Fibroblast of villous mesenchyme (primary cell): ENCODE data around the gene FCRL4. TPM values are rescaled to one million over a fixed set of nuclear protein-coding genes. Genes with fewer than 3 reads are reported as not detected.

Experiments used
- DNase-seq: peaks from one replicate; pipeline ENCODE4 v3.0.0-alpha.2; 2010; ENCODE audit warnings: low read depth
- H3K4me3 ChIP-seq: 2 replicates; pipeline ENCODE4 v1.5.1; 2011; ENCODE audit warnings: low read depth, mild to moderate bottlenecking, low read length
- total RNA-seq: library from RNA; depleted of rRNA; stranded (reverse); fragments of >200 nt; gene quantifications from 2 replicates; pipeline ENCODE4 v1.2.3, GENCODE V29; 2012
- TF ChIP-seq, protein P1 (sequence below): IDR thresholded peaks from 2 replicates; pipeline ENCODE4 v1.5.1; 2012; ENCODE audit warnings: low read depth, mild to moderate bottlenecking, low read length; ENCODE audit not compliant: insufficient read depth

The FCRL4 gene
- total RNA-seq, 1 donor = not detected

DNA sequence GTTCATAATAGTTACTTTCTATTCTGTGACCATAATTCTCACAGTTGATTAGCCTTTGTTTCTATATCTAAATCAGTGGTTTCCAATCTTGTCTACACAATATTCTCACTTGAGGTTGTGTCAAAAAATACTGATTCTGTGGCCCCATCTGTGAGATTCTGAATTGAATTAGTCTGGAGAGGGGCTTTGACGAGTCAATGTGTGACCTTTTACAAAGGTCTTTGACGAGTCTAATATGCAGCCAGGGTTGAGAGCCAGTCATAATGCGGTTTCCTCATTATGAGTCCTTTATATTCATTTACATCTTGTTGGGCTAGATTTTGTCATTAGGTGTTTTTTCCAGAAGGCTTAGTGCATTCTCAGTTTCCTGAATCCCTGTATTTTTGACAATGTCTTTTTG lies 65.3 kb downstream of the FCRL4 start:
- no peak overlapping the region for H3K4me3 ChIP-seq
- TF ChIP-seq, protein P1, sequence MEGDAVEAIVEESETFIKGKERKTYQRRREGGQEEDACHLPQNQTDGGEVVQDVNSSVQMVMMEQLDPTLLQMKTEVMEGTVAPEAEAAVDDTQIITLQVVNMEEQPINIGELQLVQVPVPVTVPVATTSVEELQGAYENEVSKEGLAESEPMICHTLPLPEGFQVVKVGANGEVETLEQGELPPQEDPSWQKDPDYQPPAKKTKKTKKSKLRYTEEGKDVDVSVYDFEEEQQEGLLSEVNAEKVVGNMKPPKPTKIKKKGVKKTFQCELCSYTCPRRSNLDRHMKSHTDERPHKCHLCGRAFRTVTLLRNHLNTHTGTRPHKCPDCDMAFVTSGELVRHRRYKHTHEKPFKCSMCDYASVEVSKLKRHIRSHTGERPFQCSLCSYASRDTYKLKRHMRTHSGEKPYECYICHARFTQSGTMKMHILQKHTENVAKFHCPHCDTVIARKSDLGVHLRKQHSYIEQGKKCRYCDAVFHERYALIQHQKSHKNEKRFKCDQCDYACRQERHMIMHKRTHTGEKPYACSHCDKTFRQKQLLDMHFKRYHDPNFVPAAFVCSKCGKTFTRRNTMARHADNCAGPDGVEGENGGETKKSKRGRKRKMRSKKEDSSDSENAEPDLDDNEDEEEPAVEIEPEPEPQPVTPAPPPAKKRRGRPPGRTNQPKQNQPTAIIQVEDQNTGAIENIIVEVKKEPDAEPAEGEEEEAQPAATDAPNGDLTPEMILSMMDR = no peak
- DNase-seq = no peak

DNA sequence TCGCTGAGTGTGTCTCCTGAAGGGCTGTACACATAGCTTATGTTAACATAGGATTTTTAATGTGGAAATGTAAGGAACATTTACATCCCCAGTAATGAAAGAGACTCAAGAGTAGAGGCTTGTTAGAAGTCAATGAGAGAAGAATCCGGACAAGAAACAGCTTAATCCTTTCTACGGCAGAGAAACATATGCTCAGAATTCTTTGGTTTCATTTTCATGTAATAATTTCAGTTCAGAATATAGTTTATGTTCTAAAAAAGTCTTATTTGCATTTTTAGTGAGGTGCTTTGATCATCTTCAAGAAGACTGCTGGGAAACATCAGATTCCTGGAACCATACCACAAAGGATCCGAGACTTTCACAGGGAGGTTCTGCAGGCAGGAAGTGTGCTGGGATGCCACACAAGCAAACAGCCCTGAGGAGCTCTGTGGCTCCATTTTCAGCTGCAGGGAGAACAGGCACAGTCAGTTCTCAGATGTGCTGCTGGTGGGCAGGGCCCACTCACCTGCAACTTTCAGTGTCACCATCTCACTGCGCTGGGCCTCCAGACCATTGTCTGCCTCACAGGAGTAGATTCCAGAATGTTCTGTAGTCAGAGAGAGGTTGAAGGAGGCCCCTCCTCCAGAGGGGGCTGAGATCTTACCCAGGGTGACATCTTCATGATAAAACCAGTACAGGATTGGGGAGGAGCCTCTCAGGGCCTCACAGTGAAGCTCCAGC lies 74.0 kb downstream of the FCRL4 start:
- TF ChIP-seq, protein P1 = no peak
- H3K4me3 ChIP-seq = no peak overlapping the region
- no peak for DNase-seq

Other genes with a start within 250 kb of the FCRL4 start
- not detected in 2 replicates for gene FCRL5, start 45.6 kb downstream of the FCRL4 start, total RNA-seq
- not detected in 2 replicates for gene FCRL3, start 102.7 kb upstream of the FCRL4 start, total RNA-seq
- not detected in 2 replicates for gene FCRL2, start 179.0 kb upstream of the FCRL4 start, total RNA-seq
- not detected in 2 replicates for gene FCRL1, start 222.0 kb upstream of the FCRL4 start, total RNA-seq
- gene CD5L, start 243.7 kb upstream of the FCRL4 start, total RNA-seq = not detected in 2 replicates